ENCODE measurements around the gene MLNR. TPM values are rescaled to one million over a fixed set of nuclear protein-coding genes. Genes with fewer than 3 reads are reported as not detected.
A peak's percentile ranks its signal among the peaks of the same experiment; 100 is the strongest.

Gene MLNR
- total RNA-seq, result not detected in 2 replicates
- polyA plus RNA-seq (2012), result not detected

- peak; percentile 21 for DNase-seq (ENCODE audit: low read depth)
These were observed at the start of gene MLNR for GRCh38 chr13:49220036-49220855. Gene MLNR (plus strand): TSS chr13:49220338. CDS start chr13:49220338, 0 bp downstream.

GRCh38 chr13:49171359-49171758 is 48.8 kb upstream of the MLNR start:
- no peak for DNase-seq (ENCODE audit: low read depth)

GRCh38 chr13:49183672-49184325 is 36.3 kb upstream of the MLNR start:
- DNase-seq (ENCODE audit: low read depth), result no peak

- no peak for DNase-seq (ENCODE audit: low read depth)
These were observed 35.5 kb upstream of the MLNR start for GRCh38 chr13:49184621-49185020.

GRCh38 chr13:49185264-49185663 is 34.9 kb upstream of the MLNR start:
- no peak for DNase-seq (ENCODE audit: low read depth)

- DNase-seq (ENCODE audit: low read depth), result no peak
These were observed 29.2 kb upstream of the MLNR start for GRCh38 chr13:49190901-49191300.

- DNase-seq (ENCODE audit: low read depth), result no peak
These were observed 13.5 kb upstream of the MLNR start for GRCh38 chr13:49206641-49207040.

GRCh38 chr13:49208619-49209018 is 11.5 kb upstream of the MLNR start:
- DNase-seq (ENCODE audit: low read depth), result no peak

- DNase-seq (ENCODE audit: low read depth), result no peak
These were observed 10.0 kb upstream of the MLNR start for GRCh38 chr13:49210114-49210513.

GRCh38 chr13:49210669-49211068 is 9.5 kb upstream of the MLNR start:
- DNase-seq (ENCODE audit: low read depth), result no peak

- no peak for DNase-seq (ENCODE audit: low read depth)
These were observed 6.6 kb upstream of the MLNR start for GRCh38 chr13:49213539-49213938.

GRCh38 chr13:49213997-49214916 is 5.9 kb upstream of the MLNR start:
- DNase-seq (ENCODE audit: low read depth), result no peak

GRCh38 chr13:49214917-49215376 is 5.2 kb upstream of the MLNR start:
- DNase-seq (ENCODE audit: low read depth), result peak; percentile 37

GRCh38 chr13:49216334-49216733 is 3.8 kb upstream of the MLNR start:
- no peak for DNase-seq (ENCODE audit: low read depth)

GRCh38 chr13:49217962-49218492 is 2.1 kb upstream of the MLNR start:
- DNase-seq (ENCODE audit: low read depth), result no peak

GRCh38 chr13:49218493-49219051 is 1.6 kb upstream of the MLNR start:
- no peak for DNase-seq (ENCODE audit: low read depth)

- no peak for DNase-seq (ENCODE audit: low read depth)
These were observed 497 bp upstream of the MLNR start for GRCh38 chr13:49219647-49220035.

GRCh38 chr13:49220856-49221589 is 885 bp downstream of the MLNR start:
- DNase-seq (ENCODE audit: low read depth), result no peak

- no peak for DNase-seq (ENCODE audit: low read depth)
These were observed 1.4 kb downstream of the MLNR start for GRCh38 chr13:49221590-49221965.
